ENCODE measurements around the gene ATXN7L1. TPM values are rescaled to one million over a fixed set of nuclear protein-coding genes. Genes with fewer than 3 reads are reported as not detected.

ATXN7L1 gene
- total RNA-seq, 1 experiment from 2014 or later: 24.3 TPM

GRCh38 chr7:105584165-105584564 lies 292.2 kb downstream of the ATXN7L1 start:
- H3K14ac ChIP-seq (ENCODE audit: insufficient read depth, low read length): no peak overlapping the region
- no peak for DNase-seq
- H3K79me1 ChIP-seq (ENCODE audit: insufficient read depth, low read depth, low read length, poor library complexity, severe bottlenecking): no peaks in the 10 kb centered on the region
- H3K56ac ChIP-seq (ENCODE audit: insufficient read length, low read depth, low read length): no peak overlapping the region
- no peak overlapping the region for H3K27ac Mint-ChIP-seq
- no peak overlapping the region for H2BK120ac ChIP-seq (ENCODE audit: low read depth, low read length, poor library complexity, severe bottlenecking)
- no peak overlapping the region for H3T11ph ChIP-seq (ENCODE audit: low read length)
- no peak overlapping the region for H2AK5ac ChIP-seq (ENCODE audit: insufficient read length, low read length)
- no peak overlapping the region for H3K27ac ChIP-seq (ENCODE audit: insufficient read length, low read depth, low read length)
- no peak overlapping the region for H2BK12ac ChIP-seq (ENCODE audit: insufficient read length, low read depth, low read length)
- H3K4me1 Mint-ChIP-seq: peaks cover 8 to 16% of the 10 kb centered on the region in 2 experiments
- H2BK20ac ChIP-seq (ENCODE audit: low read depth, low read length, poor library complexity, severe bottlenecking): no peak overlapping the region
- no peaks in the 10 kb centered on the region for H3K4me1 ChIP-seq (ENCODE audit: insufficient read depth, low read length)
- no peaks in the 10 kb centered on the region for H4K20me1 ChIP-seq (ENCODE audit: control insufficient read depth, insufficient read depth, insufficient read length)
- H3K4me2 ChIP-seq (ENCODE audit: insufficient read depth, insufficient read length, low read length): no peak overlapping the region
- no peak overlapping the region for H3K9ac ChIP-seq (ENCODE audit: extremely low read depth, insufficient read length, low read length)
- no peak overlapping the region for H4K91ac ChIP-seq (ENCODE audit: insufficient read length, low read depth, low read length)
- H2BK5ac ChIP-seq (ENCODE audit: insufficient read length, low read length): no peak overlapping the region
- H3K9me3 ChIP-seq (ENCODE audit: control insufficient read depth, low read depth, low read length): no peaks in the 10 kb centered on the region
- H2BK15ac ChIP-seq (ENCODE audit: low read depth, low read length): no peak overlapping the region
- no peak overlapping the region for H4K5ac ChIP-seq (ENCODE audit: insufficient read length, low read depth, low read length)
- H3K4me3 Mint-ChIP-seq: no peak overlapping the region
- no peak overlapping the region for H4K8ac ChIP-seq (replicated peaks; ENCODE audit: insufficient read length, low read depth, low read length)
- no CpG with 5 or more reads among the region's 5 CpGs for WGBS (ENCODE audit: extremely low coverage, insufficient read length, low lambda C conversion rate)
- H3K23ac ChIP-seq (ENCODE audit: insufficient read length, low read depth, low read length): no peak overlapping the region
- no peaks in the 10 kb centered on the region; the same call in 1 of the 2 replicates for H3K27me3 Mint-ChIP-seq (ENCODE audit: low read depth)
- H3K9me3 Mint-ChIP-seq: peaks cover 9 to 13% of the 10 kb centered on the region in 2 experiments
- H3K36me3 Mint-ChIP-seq (ENCODE audit: insufficient read depth in 1 of 3, low read depth in 3 of 3): peaks cover 4 to 11% (median 9%) of the 10 kb centered on the region in 3 experiments
- no peak overlapping the region for H3K4ac ChIP-seq (ENCODE audit: low read depth, low read length)
- no peaks in the 10 kb centered on the region for H3K23me2 ChIP-seq (ENCODE audit: insufficient read length, low read depth, low read length, poor library complexity, severe bottlenecking)
- H3K18ac ChIP-seq (ENCODE audit: insufficient read length, low read depth, low read length): no peak overlapping the region
- H3K79me2 ChIP-seq (ENCODE audit: insufficient read depth, low read length): no peaks in the 10 kb centered on the region
- H3K27me3 ChIP-seq (ENCODE audit: insufficient read depth, low read length): no peaks in the 10 kb centered on the region
- H2AFZ ChIP-seq (ENCODE audit: low read length): no peak overlapping the region
- TF ChIP-seq CTCF (conservative IDR thresholded peaks at IDR 0.05): no peak
